Stimulated activated CD4-positive, alpha-beta T cell treated with anti-CD3 and anti-CD28 coated beads, Interleukin-12 subunit alpha, Interleukin-12 subunit beta, amount 100 ng/mL, for 4 hours (primary cell): Measurements from ENCODE around the gene NPVF.

Experiments used
- DNase-seq: peaks from one replicate; pipeline ENCODE4 v3.0.0-alpha.2; 2020

Gene NPVF

GRCh38 chr7:25223206-25223605 lies 5.1 kb downstream of the NPVF start:
- no peak for DNase-seq

GRCh38 chr7:25222666-25223065 lies 5.6 kb downstream of the NPVF start:
- no peak for DNase-seq

- DNase-seq, result no peak
These were observed 7.3 kb downstream of the NPVF start for GRCh38 chr7:25221009-25221408.

GRCh38 chr7:25218191-25218590 lies 10.1 kb downstream of the NPVF start:
- no peak for DNase-seq

- DNase-seq, result no peak
These were observed 11.4 kb downstream of the NPVF start for GRCh38 chr7:25216837-25217236.

- DNase-seq, result no peak
These were observed 12.5 kb downstream of the NPVF start for GRCh38 chr7:25215694-25216335.

GRCh38 chr7:25208525-25209221 lies 19.6 kb downstream of the NPVF start:
- DNase-seq, result no peak

GRCh38 chr7:25207887-25208286 lies 20.4 kb downstream of the NPVF start:
- no peak for DNase-seq

- DNase-seq, result no peak
These were observed 21.5 kb downstream of the NPVF start for GRCh38 chr7:25206765-25207164.

- DNase-seq, result no peak
These were observed 32.0 kb downstream of the NPVF start for GRCh38 chr7:25196132-25196896.

- DNase-seq, result no peak
These were observed 34.2 kb downstream of the NPVF start for GRCh38 chr7:25194036-25194435.

GRCh38 chr7:25192043-25192442 lies 36.2 kb downstream of the NPVF start:
- DNase-seq, result no peak

- DNase-seq, result no peak
These were observed 39.1 kb downstream of the NPVF start for GRCh38 chr7:25189197-25189596.

GRCh38 chr7:25187932-25188331 lies 40.4 kb downstream of the NPVF start:
- DNase-seq, result no peak

GRCh38 chr7:25186436-25186835 lies 41.9 kb downstream of the NPVF start:
- no peak for DNase-seq

GRCh38 chr7:25181532-25181931 lies 46.8 kb downstream of the NPVF start:
- DNase-seq, result no peak

- no peak for DNase-seq
These were observed 47.3 kb downstream of the NPVF start for GRCh38 chr7:25180946-25181345.

- no peak for DNase-seq
These were observed 47.7 kb downstream of the NPVF start for GRCh38 chr7:25180592-25180923.

GRCh38 chr7:25179771-25180591 lies 48.3 kb downstream of the NPVF start:
- peak; percentile 99 for DNase-seq

GRCh38 chr7:25179325-25179724 lies 49.0 kb downstream of the NPVF start:
- DNase-seq, result no peak
